Measurements from ENCODE around the gene LYG2.
"Not testable (repeated sequence)": the region's sequence is repeated elsewhere in the genome, so short reads cannot be mapped to it uniquely, and the experiment has no call there.

The LYG2 gene

DNA sequence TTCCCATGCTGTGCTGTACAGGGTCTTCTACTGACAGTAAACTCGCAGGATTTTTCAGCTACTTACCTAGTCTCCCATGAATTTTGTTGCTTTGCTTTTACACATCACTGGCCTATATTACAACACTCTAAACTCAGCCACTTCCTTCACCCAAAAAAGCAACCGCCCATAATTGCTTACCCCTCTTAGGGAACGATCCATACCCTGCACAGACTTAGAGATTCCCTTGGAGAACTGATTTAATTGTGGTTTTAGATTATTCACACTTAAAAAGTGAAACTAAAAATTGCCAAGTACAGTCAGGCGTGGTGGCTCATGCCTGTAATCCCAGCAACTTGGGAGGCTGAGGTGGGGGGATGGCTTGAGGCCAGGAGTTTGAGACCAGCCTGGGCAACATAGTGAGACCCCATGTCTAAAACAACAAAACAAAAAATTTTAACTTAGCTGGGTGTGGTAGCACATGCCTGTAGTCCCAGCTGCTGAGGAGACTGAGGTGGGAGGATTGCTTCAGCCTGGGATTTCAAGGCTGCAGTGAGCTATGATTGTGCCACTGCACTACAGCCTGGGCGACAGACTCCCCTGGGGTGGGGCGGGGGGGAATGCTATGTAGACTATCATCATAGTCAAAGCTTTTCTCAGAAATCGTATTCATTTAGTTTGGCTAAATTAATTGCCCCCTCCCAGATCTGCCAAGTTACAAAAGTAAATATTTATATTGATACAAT is 55.2 kb downstream of the LYG2 start:
- DNase-seq (ENCODE audit: low spot score) = no peak

DNA sequence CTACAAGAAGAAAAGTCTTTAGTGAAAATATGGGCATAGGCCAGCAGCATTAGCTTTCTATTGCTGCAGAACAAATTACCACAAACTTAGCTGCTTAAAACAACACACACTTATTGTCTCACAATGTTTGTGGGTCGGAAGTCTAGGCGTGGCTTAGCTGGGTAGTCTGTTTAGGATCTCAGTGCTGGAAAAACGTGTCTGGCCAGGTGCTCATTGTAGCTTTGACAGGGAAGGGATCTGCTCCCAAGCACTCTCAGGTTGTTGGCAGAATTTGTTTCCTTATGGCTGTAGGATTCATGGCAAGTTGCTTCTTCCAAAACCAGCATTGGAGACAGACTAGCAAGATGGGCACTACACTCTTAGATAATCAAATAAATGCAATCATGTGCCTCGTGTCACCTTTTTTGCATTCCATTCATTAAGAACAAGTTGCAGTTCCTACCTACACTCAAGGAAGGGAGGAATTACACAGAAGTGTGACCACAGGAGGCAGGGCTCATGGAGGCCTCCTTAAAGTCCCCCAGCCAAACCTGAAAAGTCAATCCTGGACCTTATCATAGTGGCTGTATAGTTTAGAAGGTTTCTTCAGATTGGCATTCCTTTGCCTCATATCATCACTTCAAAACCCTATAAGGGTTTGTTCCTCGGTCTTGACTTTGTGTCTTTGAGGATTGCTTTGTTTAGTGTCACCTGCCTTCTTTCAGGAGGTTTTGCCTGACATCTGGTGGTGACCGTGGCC is 57.2 kb downstream of the LYG2 start:
- DNase-seq (ENCODE audit: low spot score) = no peak

GRCh38 chr2:99192364-99192763 is 63.1 kb downstream of the LYG2 start:
- not testable (repeated sequence) for DNase-seq (ENCODE audit: low spot score)
